A549 treated with DMSO at 1 μM for 4 hours (cell line): ENCODE data around the gene FABP7. TPM values are rescaled to one million over a fixed set of nuclear protein-coding genes. Genes with fewer than 3 reads are reported as not detected.

ENCODE experiments used
- total RNA-seq: library from RNA; stranded (reverse); fragments of 200-300 nt; extraction: Qiagen RNA extraction; gene quantifications from 5 replicates; pipeline ENCODE4 v1.2.3, GENCODE V29; 2022; ENCODE audit warnings: low read depth

The FABP7 gene
- not detected in 5 replicates for total RNA-seq

DNA sequence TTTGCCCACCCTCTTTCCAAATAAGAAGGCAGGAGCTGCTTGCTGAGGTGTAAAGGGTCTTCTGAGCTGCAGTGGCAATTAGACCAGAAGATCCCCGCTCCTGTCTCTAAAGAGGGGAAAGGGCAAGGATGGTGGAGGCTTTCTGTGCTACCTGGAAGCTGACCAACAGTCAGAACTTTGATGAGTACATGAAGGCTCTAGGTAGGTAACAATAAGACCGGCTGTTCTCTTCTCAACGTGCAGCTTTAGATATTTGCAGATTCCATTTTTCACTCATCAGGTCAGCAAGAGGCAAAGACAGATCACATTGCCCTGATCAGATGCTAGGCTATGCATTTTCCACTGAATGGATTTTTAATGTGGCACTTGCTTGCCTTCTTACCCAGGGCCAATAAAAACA, at the start of gene FABP7:
TSS of gene FABP7 (plus strand) at position 50 of the 400 bp plus-strand sequence. CDS start at position 129, 79 bp downstream.

DNA sequence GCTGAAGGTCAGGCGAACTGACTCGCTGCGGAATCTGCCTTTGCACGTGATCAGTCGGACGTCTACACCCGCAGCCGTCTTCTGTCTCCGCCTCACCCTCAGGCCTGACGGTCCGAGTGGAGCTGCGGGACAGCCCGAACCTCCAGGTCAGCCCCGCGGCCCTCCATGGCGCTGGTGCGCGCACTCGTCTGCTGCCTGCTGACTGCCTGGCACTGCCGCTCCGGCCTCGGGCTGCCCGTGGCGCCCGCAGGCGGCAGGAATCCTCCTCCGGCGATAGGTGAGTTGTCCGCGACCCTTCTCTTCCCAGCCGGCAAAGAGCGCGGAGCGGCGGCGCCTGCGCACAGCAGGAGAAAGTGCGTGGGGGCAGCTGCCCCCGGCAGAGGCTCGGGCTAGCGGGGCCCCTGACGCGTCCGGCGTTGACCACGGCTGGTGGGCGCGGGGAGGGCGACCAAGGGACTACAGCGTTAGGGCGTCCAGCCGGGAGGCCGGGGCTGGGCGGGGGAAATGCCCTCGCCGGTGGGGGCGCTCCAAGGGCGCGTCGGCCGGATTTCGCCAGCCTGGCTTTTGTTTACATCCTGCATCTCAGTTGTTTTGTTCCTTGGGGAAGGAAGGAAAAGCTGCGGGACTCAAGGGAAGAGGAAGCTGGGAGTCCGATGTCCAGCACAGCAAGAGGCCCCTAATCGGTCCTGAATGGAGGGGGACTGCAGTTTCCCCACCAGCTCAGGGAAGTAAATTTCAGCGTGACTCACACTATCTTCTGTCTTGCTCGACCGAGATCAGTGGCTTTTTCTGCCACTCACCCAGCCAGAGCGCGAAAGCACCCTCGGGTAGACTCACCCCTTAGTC, 9.9 kb downstream of the FABP7 start, which contains the start of gene SMPDL3A:
TSS of gene SMPDL3A (plus strand) at position 77 of the 846 bp plus-strand sequence. CDS start at position 166, 89 bp downstream.

Other genes starting within 250 kb of the FABP7 start
- 0.32 to 0.84 TPM (median 0.74 TPM) in 5 replicates for gene PKIB, start 169.3 kb upstream of the FABP7 start, total RNA-seq
- gene SMPDL3A, start 9.5 kb downstream of the FABP7 start, total RNA-seq, result 1.8 to 3.4 TPM (median 2.6 TPM) in 5 replicates
- gene CLVS2, start 216.5 kb downstream of the FABP7 start, total RNA-seq, result 0.01 to 0.08 TPM (median 0.07 TPM) in 5 replicates